HEK293 (cell line): ENCODE measurements around the gene TRAF1.

Source experiments
- CTCF ChIA-PET: fragments of 350-600 bp; formaldehyde crosslinking; extraction: SDS; loops from one replicate; lab custom pipeline; 2021; ENCODE audit warnings: antibody characterized with exemption; lab: Yijun Ruan, JAX
- POLR2A ChIA-PET: fragments of 300-600 bp; formaldehyde crosslinking; extraction: SDS; loops from one replicate; lab custom pipeline; 2020; ENCODE audit warnings: antibody characterized with exemption, inconsistent platforms; lab: Yijun Ruan, JAX
- H3K27ac ChIP-seq: fragments of 200-500 bp; sonication (Bioruptor generic); 2 replicates; pipeline ENCODE4 v1.5.1; 2014; ENCODE audit warnings: low read depth, low read length, control low read depth, inconsistent platforms; ENCODE audit errors: extremely low read depth
- H3K36me3 ChIP-seq, 2 experiments: fragments of 200-500 bp in 1 of 2; sonication (Bioruptor generic) in 1 of 2; 1 replicate in 1 of 2; 2 replicates in 1 of 2; pipeline ENCODE4 v1.5.1; 2014 to 2017; ENCODE audit warnings: inconsistent platforms in 2 of 2, low read length in 2 of 2; ENCODE audit not compliant: control insufficient read depth in 2 of 2, insufficient read depth in 1 of 2
- H3K4me1 ChIP-seq: fragments of 200-500 bp; sonication (Bioruptor generic); 2 replicates; pipeline ENCODE4 v1.5.1; 2014; ENCODE audit warnings: mild to moderate bottlenecking, low read length, inconsistent platforms; ENCODE audit not compliant: control insufficient read depth, insufficient read depth
- H3K4me3 ChIP-seq: 2 replicates; pipeline ENCODE4 v1.5.1; 2011; ENCODE audit warnings: low read depth, mild to moderate bottlenecking, control low read depth, low read length, moderate library complexity
- H3K9me3 ChIP-seq: fragments of 200-500 bp; sonication (Bioruptor generic); 2 replicates; pipeline ENCODE4 v1.5.1; 2014; ENCODE audit warnings: low read depth, low read length, inconsistent platforms; ENCODE audit not compliant: control insufficient read depth, insufficient read depth
- CTCF ChIP-seq: fragments of 450-650 bp; formaldehyde crosslinking; IDR thresholded peaks from 2 replicates; pipeline ENCODE4 v1.5.1; 2016; ENCODE audit warnings: missing biosample characterization, missing genetic modification characterization
- GLIS2 ChIP-seq: fragments of 450-650 bp; formaldehyde crosslinking; IDR thresholded peaks from 2 replicates; pipeline ENCODE4 v1.5.1; 2016; ENCODE audit warnings: missing biosample characterization, missing genetic modification characterization
- PRDM4 ChIP-seq: fragments of 450-650 bp; formaldehyde crosslinking; IDR thresholded peaks from 2 replicates; pipeline ENCODE4 v1.5.1; 2017; ENCODE audit warnings: missing biosample characterization, missing genetic modification characterization
- REST ChIP-seq: fragments of 450-650 bp; formaldehyde crosslinking; IDR thresholded peaks from 2 replicates; pipeline ENCODE4 v1.5.1; 2016; ENCODE audit warnings: missing biosample characterization, missing genetic modification characterization
- SALL2 ChIP-seq: fragments of 450-650 bp; formaldehyde crosslinking; IDR thresholded peaks from 2 replicates; pipeline ENCODE4 v1.5.0; 2017; ENCODE audit warnings: missing biosample characterization, mild to moderate bottlenecking, missing genetic modification characterization, borderline replicate concordance
- SP7 ChIP-seq: fragments of 450-650 bp; formaldehyde crosslinking; IDR thresholded peaks from 2 replicates; pipeline ENCODE4 v1.5.1; 2016; ENCODE audit warnings: missing biosample characterization, missing genetic modification characterization
- ZBTB10 ChIP-seq: fragments of 450-650 bp; formaldehyde crosslinking; IDR thresholded peaks from 2 replicates; pipeline ENCODE4 v1.5.1; 2016; ENCODE audit warnings: missing biosample characterization, missing genetic modification characterization
- ZBTB17 ChIP-seq: fragments of 450-650 bp; formaldehyde crosslinking; IDR thresholded peaks from 2 replicates; pipeline ENCODE4 v1.5.1; 2016; ENCODE audit warnings: missing biosample characterization, missing genetic modification characterization
- ZBTB44 ChIP-seq: fragments of 450-650 bp; IDR thresholded peaks from 2 replicates; pipeline ENCODE4 v1.5.1; 2018; ENCODE audit warnings: missing biosample characterization, mild to moderate bottlenecking, missing genetic modification characterization
- ZBTB7A ChIP-seq: fragments of 450-650 bp; formaldehyde crosslinking; IDR thresholded peaks from 2 replicates; pipeline ENCODE4 v1.5.1; 2016; ENCODE audit warnings: low read depth, missing biosample characterization, missing genetic modification characterization
- ZFP37 ChIP-seq: fragments of 450-650 bp; formaldehyde crosslinking; IDR thresholded peaks from 2 replicates; pipeline ENCODE4 v1.5.1; 2016; ENCODE audit warnings: missing biosample characterization, missing genetic modification characterization
- ZNF175 ChIP-seq: fragments of 450-650 bp; formaldehyde crosslinking; IDR thresholded peaks from 2 replicates; pipeline ENCODE4 v1.5.1; 2016; ENCODE audit warnings: missing biosample characterization, missing genetic modification characterization
- ZNF221 ChIP-seq: fragments of 450-650 bp; formaldehyde crosslinking; IDR thresholded peaks from 2 replicates; pipeline ENCODE4 v1.5.1; 2017; ENCODE audit warnings: missing biosample characterization, missing genetic modification characterization, borderline replicate concordance
- ZNF223 ChIP-seq: fragments of 450-650 bp; formaldehyde crosslinking; IDR thresholded peaks from 2 replicates; pipeline ENCODE4 v1.5.1; 2016; ENCODE audit warnings: missing biosample characterization, missing genetic modification characterization
- ZNF24 ChIP-seq: fragments of 450-650 bp; formaldehyde crosslinking; IDR thresholded peaks from 2 replicates; pipeline ENCODE4 v1.5.1; 2016; ENCODE audit warnings: missing biosample characterization, missing genetic modification characterization
- ZNF248 ChIP-seq: fragments of 450-650 bp; formaldehyde crosslinking; IDR thresholded peaks from 2 replicates; pipeline ENCODE4 v1.5.1; 2017; ENCODE audit warnings: missing biosample characterization, missing genetic modification characterization
- ZNF302 ChIP-seq: fragments of 450-650 bp; formaldehyde crosslinking; IDR thresholded peaks from 2 replicates; pipeline ENCODE4 v1.5.1; 2016; ENCODE audit warnings: missing biosample characterization, missing genetic modification characterization, low read depth
- ZNF362 ChIP-seq: fragments of 450-650 bp; formaldehyde crosslinking; IDR thresholded peaks from 2 replicates; pipeline ENCODE4 v1.5.1; 2016; ENCODE audit warnings: missing biosample characterization, missing genetic modification characterization
- ZNF514 ChIP-seq: fragments of 450-650 bp; formaldehyde crosslinking; IDR thresholded peaks from 2 replicates; pipeline ENCODE4 v1.5.1; 2016; ENCODE audit warnings: missing biosample characterization, missing genetic modification characterization
- ZNF548 ChIP-seq: fragments of 450-650 bp; formaldehyde crosslinking; IDR thresholded peaks from 2 replicates; pipeline ENCODE4 v1.5.1; 2016; ENCODE audit warnings: missing biosample characterization, missing genetic modification characterization
- ZNF777 ChIP-seq: fragments of 450-650 bp; formaldehyde crosslinking; IDR thresholded peaks from 2 replicates; pipeline ENCODE4 v1.5.1; 2017; ENCODE audit warnings: missing biosample characterization, missing genetic modification characterization, borderline replicate concordance
- ZSCAN16 ChIP-seq: fragments of 450-650 bp; formaldehyde crosslinking; IDR thresholded peaks from 2 replicates; pipeline ENCODE4 v1.5.1; 2016; ENCODE audit warnings: missing biosample characterization, missing genetic modification characterization
- TF ChIP-seq, protein P1 (sequence below): fragments of 450-650 bp; formaldehyde crosslinking; IDR thresholded peaks from 2 replicates; pipeline ENCODE4 v1.5.1; 2016; ENCODE audit warnings: missing biosample characterization, missing genetic modification characterization

TRAF1 gene

DNA sequence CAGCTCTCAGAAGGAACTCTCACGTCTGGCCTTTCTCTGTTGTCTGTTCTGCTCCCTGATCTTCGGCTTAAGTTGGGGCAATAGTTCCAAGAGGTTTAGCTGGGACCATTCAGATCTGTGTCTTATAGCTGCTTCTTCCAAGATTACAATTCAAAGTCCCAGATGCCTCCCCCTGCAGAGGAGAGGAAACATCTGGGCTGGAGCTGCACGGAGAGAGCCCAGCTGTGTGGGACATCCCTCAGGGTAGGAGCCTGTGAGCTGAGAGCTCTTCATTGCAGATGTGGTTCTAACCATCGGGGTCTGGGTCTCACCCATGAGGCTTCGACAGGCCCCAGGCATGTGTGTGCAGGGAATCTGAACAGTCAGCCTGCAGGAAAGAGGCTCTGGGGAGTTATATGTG, 40.6 kb downstream of the TRAF1 start (continued):
- TF ChIP-seq ZNF302 (tag by site-specific recombination) (no peak), CTCF (no peak), ZBTB17 (tag by site-specific recombination) (no peak), ZNF514 (tag by site-specific recombination) (no peak), SALL2 (tag by site-specific recombination) (no peak), ZSCAN16 (tag by site-specific recombination) (no peak), ZNF248 (tag by site-specific recombination) (no peak), REST (tag by site-specific recombination) (no peak), ZBTB44 (tag by site-specific recombination) (no peak), ZNF362 (tag by site-specific recombination) (no peak)
- TF ChIP-seq, protein P1, sequence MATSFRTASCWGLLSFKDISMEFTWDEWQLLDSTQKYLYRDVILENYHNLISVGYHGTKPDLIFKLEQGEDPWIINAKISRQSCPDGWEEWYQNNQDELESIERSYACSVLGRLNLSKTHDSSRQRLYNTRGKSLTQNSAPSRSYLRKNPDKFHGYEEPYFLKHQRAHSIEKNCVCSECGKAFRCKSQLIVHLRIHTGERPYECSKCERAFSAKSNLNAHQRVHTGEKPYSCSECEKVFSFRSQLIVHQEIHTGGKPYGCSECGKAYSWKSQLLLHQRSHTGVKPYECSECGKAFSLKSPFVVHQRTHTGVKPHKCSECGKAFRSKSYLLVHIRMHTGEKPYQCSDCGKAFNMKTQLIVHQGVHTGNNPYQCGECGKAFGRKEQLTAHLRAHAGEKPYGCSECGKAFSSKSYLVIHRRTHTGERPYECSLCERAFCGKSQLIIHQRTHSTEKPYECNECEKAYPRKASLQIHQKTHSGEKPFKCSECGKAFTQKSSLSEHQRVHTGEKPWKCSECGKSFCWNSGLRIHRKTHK: no peak

DNA sequence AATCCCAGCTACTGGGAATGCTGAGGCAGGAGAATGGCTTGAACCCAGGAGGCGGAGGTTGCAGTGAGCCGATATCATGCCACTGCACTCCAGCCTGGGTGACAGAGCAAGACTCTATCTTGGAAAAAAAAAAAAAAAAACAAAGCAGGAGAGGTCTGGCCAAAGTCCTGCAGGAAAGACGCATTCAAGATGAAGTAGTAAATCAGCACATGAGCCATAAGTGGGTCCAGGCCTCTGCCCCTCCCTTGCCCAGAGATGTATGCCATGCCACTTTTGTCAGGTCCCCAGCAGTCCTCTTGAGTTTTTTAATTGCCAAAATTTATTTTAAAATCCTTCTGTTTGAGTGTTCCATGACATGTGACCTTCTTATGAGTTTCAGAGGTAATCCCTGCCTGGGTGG, 41.1 kb downstream of the TRAF1 start:
- no peak overlapping the region for H3K4me3 ChIP-seq
- no peaks in the 10 kb centered on the region for H3K9me3 ChIP-seq
- ChIA-PET CTCF (interaction anchor here (0.5 to 2.3 kb wide), 3 partner anchors 51 to 262 kb away, joined by 3 to 5 read pairs (median 3); no protein-coding TSS in a partner anchor), POLR2A (interaction anchor here (0.8 to 1.0 kb wide), 2 partner anchors 19 to 154 kb away, joined by 3 to 4 read pairs; no protein-coding TSS in a partner anchor)
- H3K4me1 ChIP-seq: no peaks in the 10 kb centered on the region
- no peaks in the 10 kb centered on the region for H3K36me3 ChIP-seq
- H3K27ac ChIP-seq: no peak overlapping the region
- no peak for TF ChIP-seq GLIS2 (tag by site-specific recombination)
- TF ChIP-seq ZNF221 (tag by site-specific recombination): no peak
- TF ChIP-seq ZFP37: no peak
- TF ChIP-seq ZNF223 (tag by site-specific recombination): no peak
- no peak for TF ChIP-seq ZNF548
- TF ChIP-seq ZNF24 (tag by site-specific recombination): no peak
- no peak for TF ChIP-seq PRDM4
- TF ChIP-seq ZNF175 (tag by site-specific recombination): no peak
- no peak for TF ChIP-seq SP7 (tag by site-specific recombination)
- no peak for TF ChIP-seq ZBTB10 (tag by site-specific recombination)
- TF ChIP-seq ZBTB7A (tag by site-specific recombination): no peak
- no peak for TF ChIP-seq ZNF777 (tag by site-specific recombination)
